ENCODE measurements around the gene ANG. TPM values are rescaled to one million over a fixed set of nuclear protein-coding genes. Genes with fewer than 3 reads are reported as not detected.

Gene ANG
- total RNA-seq, 1 donor from 2014 or later = not detected

DNA sequence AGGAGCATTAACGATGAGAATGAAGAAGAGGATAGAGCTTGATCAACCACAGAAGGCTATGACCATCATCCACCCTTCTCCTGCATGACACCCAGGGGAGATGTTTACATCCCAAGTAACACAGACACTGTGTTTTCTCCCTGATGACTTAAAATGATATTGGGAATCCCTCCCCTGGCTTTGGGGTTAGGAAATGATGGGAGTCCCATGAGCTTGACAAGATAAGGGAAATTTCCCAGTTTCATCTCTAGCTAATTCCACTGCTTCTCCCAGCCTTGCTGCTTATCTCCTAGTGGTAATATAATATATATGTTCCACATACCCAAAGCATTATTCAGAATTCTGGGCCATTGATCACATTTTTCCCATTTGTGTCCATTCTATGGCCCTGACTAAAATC lies 43.1 kb upstream of the ANG start:
- Mint-ChIP-seq H3K36me3 (ENCODE audit: low read depth) (no peaks in the 10 kb centered on the region), H3K27ac (no peak overlapping the region), H3K4me3 (no peak overlapping the region), H3K9me3 (no peaks in the 10 kb centered on the region), H3K4me1 (no peaks in the 10 kb centered on the region), H3K27me3 (peaks cover 21% of the 10 kb centered on the region)
- DNase-seq (no peak), ATAC-seq (ENCODE audit: low read depth) (no peak)
- intact Hi-C loops (cut with micrococcal nuclease) = no loop called here
- POLR2A ChIA-PET = no interaction called here
- TF ChIP-seq, protein P1, sequence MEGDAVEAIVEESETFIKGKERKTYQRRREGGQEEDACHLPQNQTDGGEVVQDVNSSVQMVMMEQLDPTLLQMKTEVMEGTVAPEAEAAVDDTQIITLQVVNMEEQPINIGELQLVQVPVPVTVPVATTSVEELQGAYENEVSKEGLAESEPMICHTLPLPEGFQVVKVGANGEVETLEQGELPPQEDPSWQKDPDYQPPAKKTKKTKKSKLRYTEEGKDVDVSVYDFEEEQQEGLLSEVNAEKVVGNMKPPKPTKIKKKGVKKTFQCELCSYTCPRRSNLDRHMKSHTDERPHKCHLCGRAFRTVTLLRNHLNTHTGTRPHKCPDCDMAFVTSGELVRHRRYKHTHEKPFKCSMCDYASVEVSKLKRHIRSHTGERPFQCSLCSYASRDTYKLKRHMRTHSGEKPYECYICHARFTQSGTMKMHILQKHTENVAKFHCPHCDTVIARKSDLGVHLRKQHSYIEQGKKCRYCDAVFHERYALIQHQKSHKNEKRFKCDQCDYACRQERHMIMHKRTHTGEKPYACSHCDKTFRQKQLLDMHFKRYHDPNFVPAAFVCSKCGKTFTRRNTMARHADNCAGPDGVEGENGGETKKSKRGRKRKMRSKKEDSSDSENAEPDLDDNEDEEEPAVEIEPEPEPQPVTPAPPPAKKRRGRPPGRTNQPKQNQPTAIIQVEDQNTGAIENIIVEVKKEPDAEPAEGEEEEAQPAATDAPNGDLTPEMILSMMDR (IDR thresholded peaks at IDR 0.05) = no peak
- CTCF ChIA-PET = interaction anchor here (1.1 to 1.3 kb wide), 2 partner anchors 35 to 214 kb away, joined by 4 to 5 read pairs; no protein-coding TSS in a partner anchor

DNA sequence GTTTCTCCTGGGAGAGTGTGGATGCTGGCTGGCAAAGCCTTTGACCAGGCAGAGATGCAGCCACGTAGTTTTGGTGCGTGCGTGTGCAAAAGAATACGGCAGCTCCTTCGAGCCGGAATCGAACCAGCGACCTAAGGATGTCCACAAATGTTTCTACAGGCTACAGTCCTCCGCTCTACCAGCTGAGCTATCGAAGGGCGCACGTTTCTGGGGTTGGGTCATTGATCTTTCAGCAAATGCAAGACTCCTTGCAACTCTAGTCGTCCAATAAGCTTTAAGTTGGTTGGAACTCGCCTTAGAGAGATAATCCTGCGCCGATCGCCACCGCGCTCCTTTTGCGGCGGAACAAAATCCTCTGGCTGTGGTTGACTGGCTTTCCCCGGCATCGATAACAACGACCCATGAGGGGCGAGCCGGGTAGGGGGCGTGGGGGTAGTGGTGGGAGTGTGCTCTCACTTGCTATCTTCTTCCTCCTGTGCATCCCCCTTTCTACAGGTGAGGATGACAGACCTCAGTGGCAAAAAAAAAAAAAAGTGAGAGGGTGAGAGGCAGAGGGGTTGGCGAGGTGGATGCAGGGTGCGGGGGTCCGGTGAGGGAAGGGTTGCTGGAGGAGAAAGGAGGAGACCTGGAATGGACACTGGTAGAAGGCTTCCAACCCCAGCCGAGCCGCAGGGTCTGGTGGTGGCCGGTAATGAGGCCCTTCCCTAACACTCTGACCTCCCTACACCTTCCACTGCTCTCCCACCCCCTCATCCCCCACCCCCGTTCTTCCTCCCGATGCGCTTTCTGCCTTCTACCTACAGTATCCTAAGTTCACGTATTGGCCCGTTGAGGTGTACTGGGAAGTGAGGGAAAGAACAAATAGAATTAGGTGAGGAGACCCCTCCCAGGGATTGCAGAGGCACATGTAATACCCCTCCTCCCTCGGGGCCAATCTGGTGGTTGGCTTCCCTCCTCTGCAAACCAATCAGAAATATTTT lies 35.3 kb upstream of the ANG start:
- peaks cover 50% of the 10 kb centered on the region for H3K27me3 Mint-ChIP-seq
- DNase-seq (no peak), ATAC-seq (ENCODE audit: low read depth) (no peak)
- CTCF ChIA-PET = interaction anchor here (2.0 kb wide), 1 partner anchor 38 kb away, joined by 9 read pairs; no protein-coding TSS in a partner anchor
- intact Hi-C loops (cut with micrococcal nuclease) = loop anchor here (1.0 to 5.0 kb wide), 2 partner anchors 23 to 204 kb away; no protein-coding TSS in a partner anchor
- H3K4me3 Mint-ChIP-seq = peak overlapping the region; percentile 58
- POLR2A ChIA-PET = interaction anchor here (0.9 to 1.5 kb wide), 3 partner anchors 15 to 30 kb away, joined by 3 to 4 read pairs (median 4); no protein-coding TSS in a partner anchor
- H3K4me1 Mint-ChIP-seq = peaks cover 14% of the 10 kb centered on the region
- H3K36me3 Mint-ChIP-seq (ENCODE audit: low read depth) = no peaks in the 10 kb centered on the region
- TF ChIP-seq, protein P1 (IDR thresholded peaks at IDR 0.05) = no peak
- H3K9me3 Mint-ChIP-seq = no peaks in the 10 kb centered on the region
- H3K27ac Mint-ChIP-seq = no peak overlapping the region

- POLR2A ChIA-PET = no interaction called here
- Mint-ChIP-seq H3K27me3 (peaks cover 50% of the 10 kb centered on the region), H3K36me3 (ENCODE audit: low read depth) (no peaks in the 10 kb centered on the region), H3K9me3 (no peaks in the 10 kb centered on the region), H3K27ac (no peak overlapping the region), H3K4me1 (peaks cover 14% of the 10 kb centered on the region), H3K4me3 (no peak overlapping the region)
- intact Hi-C loops (cut with micrococcal nuclease) = no loop called here
- TF ChIP-seq, protein P1 (IDR thresholded peaks at IDR 0.05) = no peak
- no peak for DNase-seq
- CTCF ChIA-PET = interaction anchor here (2.3 kb wide), 1 partner anchor 35 kb away, joined by 12 read pairs; no protein-coding TSS in a partner anchor
- no peak for ATAC-seq (ENCODE audit: low read depth)
Observed at GRCh38 chr14:20655851-20656250, 32.7 kb upstream of the ANG start.

GRCh38 chr14:20656274-20656673 lies 32.3 kb upstream of the ANG start:
- ChIA-PET POLR2A (no interaction called here), CTCF (interaction anchor here (2.3 kb wide), 1 partner anchor 35 kb away, joined by 12 read pairs; no protein-coding TSS in a partner anchor)
- TF ChIP-seq, protein P1 (IDR thresholded peaks at IDR 0.05) = no peak
- H3K4me1 Mint-ChIP-seq = peaks cover 14% of the 10 kb centered on the region
- intact Hi-C loops (cut with micrococcal nuclease) = no loop called here
- ATAC-seq (ENCODE audit: low read depth) (no peak), DNase-seq (no peak)
- H3K27ac Mint-ChIP-seq = no peak overlapping the region
- no peaks in the 10 kb centered on the region for H3K9me3 Mint-ChIP-seq
- no peak overlapping the region for H3K4me3 Mint-ChIP-seq
- H3K36me3 Mint-ChIP-seq (ENCODE audit: low read depth) = no peaks in the 10 kb centered on the region
- peaks cover 47% of the 10 kb centered on the region for H3K27me3 Mint-ChIP-seq

All from activated B cell treated with CpG ODN at 0.5 μM for 24 hours (primary cell).